K562 treated with DMSO at 1 percent for 12 hours (cell line): ENCODE results near the gene MAST1. TPM values are rescaled to one million over a fixed set of nuclear protein-coding genes. Genes with fewer than 3 reads are reported as not detected.

Experiments
- total RNA-seq: library from RNA; unstranded; fragments of 300-600 nt; gene quantifications from 2 replicates; pipeline ENCODE4 v1.2.3, GENCODE V29; 2022; ENCODE audit not compliant: insufficient read depth

Gene MAST1
- 6.1 and 6.4 TPM in 2 replicates for total RNA-seq

DNA sequence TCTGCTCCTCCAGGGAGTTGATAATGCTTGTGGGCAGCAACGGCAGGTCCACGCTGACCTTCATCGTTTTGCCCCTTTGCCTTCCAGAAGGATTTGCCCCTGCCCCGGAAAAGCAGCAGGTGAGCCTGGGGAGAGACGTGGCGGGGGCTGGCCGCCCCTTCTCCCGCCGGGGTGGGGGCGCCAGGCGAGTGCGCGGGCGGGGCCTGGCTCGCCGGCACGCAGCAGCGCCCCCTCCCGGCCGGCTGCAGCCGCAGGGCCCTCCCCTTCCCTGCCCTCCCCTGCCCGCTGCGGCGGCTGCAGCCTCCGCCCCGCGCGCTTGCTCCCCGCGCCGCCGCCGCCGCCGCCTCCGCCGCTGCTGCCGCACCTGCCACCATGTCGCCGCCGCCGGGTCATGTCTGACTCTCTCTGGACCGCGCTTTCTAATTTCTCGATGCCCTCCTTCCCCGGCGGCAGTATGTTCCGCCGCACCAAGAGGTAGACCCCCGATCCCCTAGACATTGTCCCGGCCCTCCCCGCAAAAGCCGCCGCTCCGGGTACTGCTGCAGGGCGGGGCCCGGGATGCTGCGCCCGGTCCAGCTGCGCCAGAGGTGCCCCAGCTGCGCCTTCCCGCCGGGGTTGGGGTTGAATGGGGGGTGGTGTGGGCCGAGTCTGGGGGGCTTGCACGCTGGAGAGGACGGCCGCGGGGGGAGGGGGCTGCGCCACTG, at the start of gene MAST1:
MAST1 (plus strand) TSS at position 334 of the 704 bp plus-strand sequence; CDS start at position 392, 58 bp downstream.

DNA sequence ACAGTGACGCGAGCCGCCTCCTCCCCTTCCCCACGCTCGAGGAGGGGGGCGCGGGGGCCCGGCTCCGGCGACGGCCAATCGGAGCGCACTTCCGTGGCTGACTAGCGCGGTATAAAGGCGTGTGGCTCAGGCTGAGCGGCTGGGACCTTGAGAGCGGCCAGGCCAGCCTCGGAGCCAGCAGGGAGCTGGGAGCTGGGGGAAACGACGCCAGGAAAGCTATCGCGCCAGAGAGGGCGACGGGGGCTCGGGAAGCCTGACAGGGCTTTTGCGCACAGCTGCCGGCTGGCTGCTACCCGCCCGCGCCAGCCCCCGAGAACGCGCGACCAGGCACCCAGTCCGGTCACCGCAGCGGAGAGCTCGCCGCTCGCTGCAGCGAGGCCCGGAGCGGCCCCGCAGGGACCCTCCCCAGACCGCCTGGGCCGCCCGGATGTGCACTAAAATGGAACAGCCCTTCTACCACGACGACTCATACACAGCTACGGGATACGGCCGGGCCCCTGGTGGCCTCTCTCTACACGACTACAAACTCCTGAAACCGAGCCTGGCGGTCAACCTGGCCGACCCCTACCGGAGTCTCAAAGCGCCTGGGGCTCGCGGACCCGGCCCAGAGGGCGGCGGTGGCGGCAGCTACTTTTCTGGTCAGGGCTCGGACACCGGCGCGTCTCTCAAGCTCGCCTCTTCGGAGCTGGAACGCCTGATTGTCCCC, 46.8 kb upstream of the MAST1 start, which contains the start of gene JUNB:
JUNB (plus strand) TSS at position 142 of the 706 bp plus-strand sequence; CDS start at position 428, 286 bp downstream.

DNA sequence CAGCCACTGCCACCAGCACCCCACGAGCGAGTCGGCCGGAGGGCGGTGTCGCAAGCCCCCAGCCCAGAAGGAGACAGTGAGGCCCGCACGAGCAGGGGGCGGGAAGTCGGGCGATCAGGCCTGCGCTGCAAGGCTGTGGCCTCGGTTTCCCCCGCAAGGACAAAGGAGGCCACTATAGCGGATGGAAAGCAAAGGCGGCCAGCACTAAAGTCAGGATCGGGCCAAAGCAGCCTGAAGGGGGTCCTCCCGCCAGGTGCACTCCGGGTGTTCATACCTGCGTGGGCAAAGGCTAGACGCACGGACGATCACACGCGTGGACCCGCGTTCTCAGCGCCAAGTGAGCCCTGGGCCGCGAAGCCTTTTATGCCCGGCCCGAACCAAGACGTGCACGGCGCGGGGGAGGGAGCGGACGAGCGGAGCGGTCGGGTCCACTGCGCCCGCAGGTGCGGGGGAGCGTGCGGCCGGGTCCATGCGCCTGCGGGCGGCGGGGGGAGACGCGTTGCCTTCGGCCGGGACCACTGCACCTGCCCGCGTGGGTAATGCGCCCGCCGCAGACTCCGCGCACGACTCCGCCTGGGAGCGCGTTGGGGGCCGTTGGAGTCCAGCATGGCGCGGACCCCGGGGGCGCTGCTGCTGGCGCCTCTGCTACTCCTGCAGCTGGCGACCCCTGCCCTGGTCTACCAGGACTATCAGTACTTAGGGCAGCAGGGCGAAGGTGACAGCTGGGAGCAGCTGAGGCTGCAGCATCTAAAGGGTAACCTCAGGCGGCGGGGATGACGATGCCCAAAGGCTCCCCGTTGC, 36.6 kb upstream of the MAST1 start, which contains the start of the genes PRDX2 and THSD8:
PRDX2 (minus strand) TSS at position 335 of the 801 bp plus-strand sequence. CDS start 539 bp downstream, outside the sequence.
THSD8 (plus strand) TSS at position 604 of the 801 bp plus-strand sequence; CDS start at position 607, 3 bp downstream.

GRCh38 chr19:12806242-12807081, 31.9 kb upstream of the MAST1 start, which contains the start of gene RNASEH2A:
Gene RNASEH2A, plus strand, starts transcription at chr19:12806584. Its CDS starts 90 bp downstream, at chr19:12806674.

DNA sequence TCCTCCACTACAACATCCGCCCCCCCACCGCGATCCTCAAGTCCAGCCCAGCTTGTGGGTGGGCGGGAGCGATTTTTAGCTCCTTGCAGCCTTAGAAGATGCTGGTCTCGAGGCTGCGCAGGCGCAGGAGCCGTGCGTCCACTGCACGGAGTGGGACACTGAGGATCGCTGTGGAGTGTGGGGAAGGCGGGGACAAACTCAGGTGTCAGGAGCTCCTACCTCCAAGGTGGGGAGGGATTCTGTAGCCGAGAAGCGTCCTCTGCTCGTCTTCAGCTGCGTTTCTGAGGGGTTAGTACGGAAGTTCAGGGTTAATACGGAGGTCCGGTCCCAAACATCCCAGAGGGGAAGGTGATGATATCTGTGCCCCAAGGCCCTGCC, 3.8 kb upstream of the MAST1 start, which contains the start of gene RTBDN:
RTBDN (minus strand) TSS at position 14 of the 378 bp plus-strand sequence. CDS start 4,600 bp downstream, outside the sequence.

DNA sequence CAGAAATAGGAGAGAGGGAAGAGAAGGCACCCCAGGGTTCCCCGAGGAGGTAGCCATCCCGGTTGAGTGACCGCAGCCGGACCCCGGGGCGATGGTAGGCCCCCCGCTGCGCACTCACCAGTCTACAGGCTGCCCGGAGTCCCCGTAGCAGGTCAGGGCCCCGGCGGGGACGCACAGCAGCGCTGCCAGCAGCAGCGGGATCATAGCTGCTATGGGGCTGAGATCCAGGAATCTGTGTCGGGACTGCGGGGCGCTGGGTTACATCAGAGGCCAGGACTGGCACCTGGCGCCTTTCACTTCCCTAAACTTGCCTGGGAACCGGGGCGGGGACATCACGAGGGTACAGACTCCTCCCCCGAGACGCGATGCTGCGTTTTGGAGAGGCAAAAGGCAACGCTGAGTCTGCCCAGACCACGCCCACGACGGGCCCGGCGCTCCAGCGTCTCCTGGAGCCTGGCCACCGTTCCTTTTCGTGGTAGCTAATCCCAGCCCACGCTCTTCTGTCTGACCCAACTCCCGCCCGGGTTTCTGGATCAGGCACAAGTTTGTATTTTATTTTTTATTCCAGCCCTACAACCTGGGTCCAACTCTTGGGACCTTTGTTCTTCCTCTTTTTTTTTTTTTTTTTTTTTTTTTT, 43.0 kb downstream of the MAST1 start, which contains the start of gene DNASE2:
DNASE2 (minus strand) TSS at position 278 of the 637 bp plus-strand sequence; CDS start at position 204, 74 bp downstream.

DNA sequence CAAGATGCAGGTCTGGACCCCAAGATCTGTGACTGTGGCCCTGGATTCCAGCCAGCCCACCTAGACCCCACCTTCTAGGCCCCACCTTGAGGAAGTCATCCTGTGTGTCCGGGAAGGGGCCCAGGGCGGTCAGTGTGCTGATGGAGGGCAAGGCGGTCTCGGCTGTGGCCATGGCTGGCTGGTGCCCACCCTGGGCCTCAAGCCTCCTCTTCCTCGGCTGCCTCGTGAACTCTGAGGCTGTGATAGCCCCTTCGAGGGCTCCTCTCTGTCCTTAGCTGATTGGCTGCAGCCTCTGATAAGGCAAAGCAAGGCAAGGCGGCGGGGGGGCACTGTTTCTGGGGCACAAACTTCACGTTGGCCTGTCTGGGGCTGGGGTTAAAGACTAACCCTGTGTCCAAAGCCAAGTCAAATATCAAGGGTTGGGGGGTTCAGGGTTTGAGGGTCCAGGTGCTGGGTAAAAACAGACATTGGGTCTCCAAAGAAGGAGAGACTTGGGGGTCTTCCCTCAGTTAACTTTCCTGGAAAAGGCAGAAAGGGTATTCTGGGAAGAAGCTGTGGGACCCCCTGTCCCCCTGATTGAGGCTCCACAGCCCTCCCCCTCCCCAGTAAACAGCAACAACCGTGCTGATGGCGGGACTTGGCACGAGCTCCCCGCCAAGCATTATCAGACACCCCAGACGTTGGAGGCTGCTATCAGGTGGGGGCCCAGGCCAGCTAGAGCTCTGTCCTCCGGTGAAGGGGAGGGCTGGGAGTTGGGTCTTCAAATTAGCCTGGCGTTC, 48.8 kb downstream of the MAST1 start, which contains the start of gene KLF1:
KLF1 (minus strand) TSS at position 233 of the 779 bp plus-strand sequence; CDS start at position 172, 61 bp downstream.

GRCh38 chr19:12890787-12891552, 52.7 kb downstream of the MAST1 start, which contains the start of gene GCDH:
Gene GCDH, plus strand, starts transcription at chr19:12891160. Its CDS starts 145 bp downstream, at chr19:12891305.

Other genes starting within 250 kb of the MAST1 start
- 1.4 TPM in 1 of 2 replicates, not detected in the other for gene ZNF490, start 227.7 kb upstream of the MAST1 start, total RNA-seq
- gene ZNF791, start 227.6 kb upstream of the MAST1 start, total RNA-seq = 3.1 and 9.5 TPM in 2 replicates
- gene MAN2B1, start 171.8 kb upstream of the MAST1 start, total RNA-seq = 63.4 and 103 TPM in 2 replicates
- gene WDR83, start 171.7 kb upstream of the MAST1 start, total RNA-seq = 13.5 and 16.3 TPM in 2 replicates
- gene DHPS, start 156.6 kb upstream of the MAST1 start, total RNA-seq = 97.8 and 118 TPM in 2 replicates
- gene GNG14, start 150.5 kb upstream of the MAST1 start, total RNA-seq = not detected in 2 replicates
- 9.1 and 12.5 TPM in 2 replicates for gene FBXW9, start 141.9 kb upstream of the MAST1 start, total RNA-seq
- gene TNPO2, start 114.6 kb upstream of the MAST1 start, total RNA-seq = 9.2 and 34.1 TPM in 2 replicates
- 376 and 560 TPM in 2 replicates for gene TRIR, start 103.8 kb upstream of the MAST1 start, total RNA-seq
- 80.9 and 100 TPM in 2 replicates for gene GET3, start 101.0 kb upstream of the MAST1 start, total RNA-seq
- not detected in 2 replicates for gene BEST2, start 86.7 kb upstream of the MAST1 start, total RNA-seq
- gene HOOK2, start 63.0 kb upstream of the MAST1 start, total RNA-seq = 13.5 and 17.6 TPM in 2 replicates
- gene JUNB, start 47.0 kb upstream of the MAST1 start, total RNA-seq = 79.5 and 102 TPM in 2 replicates
- 330 and 389 TPM in 2 replicates for gene PRDX2, start 36.7 kb upstream of the MAST1 start, total RNA-seq
- gene THSD8, start 36.4 kb upstream of the MAST1 start, total RNA-seq = 12.6 TPM in 1 of 2 replicates, not detected in the other
- 73.5 and 86.3 TPM in 2 replicates for gene RNASEH2A, start 31.9 kb upstream of the MAST1 start, total RNA-seq
- 0.58 and 3.6 TPM in 2 replicates for gene RTBDN, start 3.9 kb upstream of the MAST1 start, total RNA-seq
- gene DNASE2, start 42.9 kb downstream of the MAST1 start, total RNA-seq = 133 and 148 TPM in 2 replicates
- 32.6 and 45.7 TPM in 2 replicates for gene KLF1, start 48.7 kb downstream of the MAST1 start, total RNA-seq
- gene GCDH, start 52.6 kb downstream of the MAST1 start, total RNA-seq = 10.5 and 12.8 TPM in 2 replicates
- gene SYCE2, start 80.8 kb downstream of the MAST1 start, total RNA-seq = 0.80 and 1.0 TPM in 2 replicates
- gene FARSA, start 95.2 kb downstream of the MAST1 start, total RNA-seq = 120 and 123 TPM in 2 replicates
- gene CALR, start 100.1 kb downstream of the MAST1 start, total RNA-seq = 475 and 681 TPM in 2 replicates
- gene RAD23A, start 107.3 kb downstream of the MAST1 start, total RNA-seq = 111 and 154 TPM in 2 replicates
- gene GADD45GIP1, start 118.7 kb downstream of the MAST1 start, total RNA-seq = 33.4 and 52.1 TPM in 2 replicates
- 1.0 TPM in 1 of 2 replicates, not detected in the other for gene DAND5, start 131.1 kb downstream of the MAST1 start, total RNA-seq
- 3.3 and 14.3 TPM in 2 replicates for gene NFIX, start 157.0 kb downstream of the MAST1 start, total RNA-seq